H1 (cell line): ENCODE data around the gene FPR3.

Experiments
- NANOG ChIP-seq: IDR thresholded peaks from 2 replicates; pipeline ENCODE4 v1.6.1; 2011; ENCODE audit warnings: low read length, low read depth, mild to moderate bottlenecking, inconsistent platforms; ENCODE audit not compliant: insufficient read depth, poor library complexity, severe bottlenecking
- NRF1 ChIP-seq: IDR thresholded peaks from 2 replicates; pipeline ENCODE4 v1.6.1; 2011; ENCODE audit warnings: mild to moderate bottlenecking, low read depth, low read length, improper control_type of control experiment
- POLR2AphosphoS5 ChIP-seq: IDR thresholded peaks from 2 replicates; pipeline ENCODE4 v1.6.1; 2011; ENCODE audit warnings: low read depth, low read length
- TF ChIP-seq, protein P1 (sequence below), 3 experiments: IDR thresholded peaks; 1 replicate in 2 of 3; 2 replicates in 1 of 3; pipeline versions ENCODE4 v1.5.1 to v1.6.1; 2011; ENCODE audit warnings: low read length in 3 of 3, mild to moderate bottlenecking in 3 of 3, inconsistent platforms in 2 of 3, low read depth in 1 of 3, moderate library complexity in 1 of 3; ENCODE audit not compliant: insufficient read depth in 1 of 3; ENCODE audit errors: control extremely low read depth in 1 of 3

DNA sequence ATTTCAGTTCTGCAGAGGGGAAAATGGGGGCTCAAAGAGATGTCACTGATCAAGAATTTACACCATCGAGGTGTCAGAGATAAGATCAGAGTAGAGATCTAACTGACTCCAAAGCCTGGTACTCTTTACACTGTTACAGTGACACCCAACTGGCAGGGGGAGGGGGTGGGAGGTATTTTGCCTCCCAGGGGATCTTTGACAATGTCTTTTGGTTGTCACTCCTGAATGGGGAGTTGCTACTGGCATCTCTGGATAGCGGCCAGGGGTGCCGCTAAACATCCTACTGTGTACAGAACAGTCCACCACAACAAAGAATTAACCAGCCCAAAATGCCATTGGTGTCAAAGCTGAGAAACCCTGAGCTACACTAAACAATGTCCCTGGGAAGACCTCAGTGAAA is 3.1 kb downstream of the FPR3 start:
- TF ChIP-seq POLR2AphosphoS5, result no peak
- TF ChIP-seq, protein P1, sequence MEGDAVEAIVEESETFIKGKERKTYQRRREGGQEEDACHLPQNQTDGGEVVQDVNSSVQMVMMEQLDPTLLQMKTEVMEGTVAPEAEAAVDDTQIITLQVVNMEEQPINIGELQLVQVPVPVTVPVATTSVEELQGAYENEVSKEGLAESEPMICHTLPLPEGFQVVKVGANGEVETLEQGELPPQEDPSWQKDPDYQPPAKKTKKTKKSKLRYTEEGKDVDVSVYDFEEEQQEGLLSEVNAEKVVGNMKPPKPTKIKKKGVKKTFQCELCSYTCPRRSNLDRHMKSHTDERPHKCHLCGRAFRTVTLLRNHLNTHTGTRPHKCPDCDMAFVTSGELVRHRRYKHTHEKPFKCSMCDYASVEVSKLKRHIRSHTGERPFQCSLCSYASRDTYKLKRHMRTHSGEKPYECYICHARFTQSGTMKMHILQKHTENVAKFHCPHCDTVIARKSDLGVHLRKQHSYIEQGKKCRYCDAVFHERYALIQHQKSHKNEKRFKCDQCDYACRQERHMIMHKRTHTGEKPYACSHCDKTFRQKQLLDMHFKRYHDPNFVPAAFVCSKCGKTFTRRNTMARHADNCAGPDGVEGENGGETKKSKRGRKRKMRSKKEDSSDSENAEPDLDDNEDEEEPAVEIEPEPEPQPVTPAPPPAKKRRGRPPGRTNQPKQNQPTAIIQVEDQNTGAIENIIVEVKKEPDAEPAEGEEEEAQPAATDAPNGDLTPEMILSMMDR (IDR thresholded peaks at IDR 0.05; ENCODE audit: control extremely low read depth in 1 of 3, insufficient read depth in 1 of 3, low read depth in 1 of 3, low read length in 3 of 3), result no peak
- no peak for TF ChIP-seq NANOG
- no peak for TF ChIP-seq NRF1
